ENCODE data around the gene KRTAP5-2.

GRCh38 chr11:1569251-1569780 is 28.8 kb downstream of the KRTAP5-2 start:
- no peak for TF ChIP-seq POLR2A (IDR thresholded peaks at IDR 0.05; ENCODE audit: low read depth, low read length)
- TF ChIP-seq POLR2AphosphoS5 (IDR thresholded peaks at IDR 0.05; ENCODE audit: low read depth, low read length), result no peak
